HG03095 (cell line): ENCODE results near the gene ZNF668.

Source experiments
- ATAC-seq: cut with Tn5 transposase; IDR thresholded peaks from one replicate; pipeline ENCODE4 v1.9.1; 2021; ENCODE audit warnings: moderate library complexity; ENCODE audit not compliant: unreplicated experiment

ZNF668 gene

GRCh38 chr16:31081428-31082351, 7.7 kb upstream of the ZNF668 start:
- ATAC-seq: no peak

GRCh38 chr16:31080756-31081419, 6.8 kb upstream of the ZNF668 start:
- ATAC-seq: no peak

- no peak for ATAC-seq
Measured at GRCh38 chr16:31080035-31080629, 6.1 kb upstream of the ZNF668 start.

GRCh38 chr16:31079342-31079944, 5.4 kb upstream of the ZNF668 start:
- ATAC-seq: no peak

- no peak for ATAC-seq
Measured at GRCh38 chr16:31078597-31079341, 4.7 kb upstream of the ZNF668 start.

GRCh38 chr16:31077592-31078396, 3.8 kb upstream of the ZNF668 start:
- no peak for ATAC-seq

- ATAC-seq: no peak
Measured at GRCh38 chr16:31077024-31077423, 3.0 kb upstream of the ZNF668 start.

GRCh38 chr16:31076319-31076718, 2.3 kb upstream of the ZNF668 start:
- ATAC-seq: no peak

GRCh38 chr16:31074814-31075183, 759 bp upstream of the ZNF668 start:
- ATAC-seq: no peak

- peak; percentile 39 for ATAC-seq
Measured at GRCh38 chr16:31073142-31073969, 684 bp downstream of the ZNF668 start.

GRCh38 chr16:31072540-31073141, 1.4 kb downstream of the ZNF668 start:
- no peak for ATAC-seq

- ATAC-seq: no peak
Measured at GRCh38 chr16:31071861-31072260, 2.2 kb downstream of the ZNF668 start.

GRCh38 chr16:31067342-31067741, 6.7 kb downstream of the ZNF668 start:
- no peak for ATAC-seq

- no peak for ATAC-seq
Measured at GRCh38 chr16:31064882-31065461, 9.1 kb downstream of the ZNF668 start.

- ATAC-seq: no peak
Measured at GRCh38 chr16:31063843-31064611, 10.0 kb downstream of the ZNF668 start.

- ATAC-seq: no peak
Measured at GRCh38 chr16:31063495-31063842, 10.6 kb downstream of the ZNF668 start.

- ATAC-seq: no peak
Measured at GRCh38 chr16:31061813-31062440, 12.1 kb downstream of the ZNF668 start.
